HK-2 (cell line): ENCODE results near the gene AZI2.

Experiments
- DNase-seq: peaks from one replicate; pipeline ENCODE4 v3.0.0-alpha.2; 2018; ENCODE audit not compliant: unreplicated experiment

AZI2 gene

DNA sequence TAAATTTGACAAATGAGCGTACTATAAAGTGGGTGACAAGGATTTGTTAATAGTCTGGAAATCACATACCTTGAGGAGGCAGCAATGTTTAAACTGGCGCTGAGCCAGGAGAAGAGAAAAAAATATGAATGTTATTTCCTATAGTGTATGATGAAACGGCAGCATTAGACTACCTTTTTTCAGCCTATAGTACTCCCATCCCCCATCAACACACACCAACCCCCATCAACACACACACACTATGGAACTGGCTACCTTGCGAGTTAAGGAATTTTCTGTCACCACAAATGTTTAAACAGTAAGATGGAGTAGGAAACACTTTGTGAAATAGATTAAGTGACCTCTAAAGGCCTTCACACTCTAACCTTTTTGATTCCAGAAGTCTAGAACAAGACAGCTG, 46.9 kb downstream of the AZI2 start:
- no peak for DNase-seq

DNA sequence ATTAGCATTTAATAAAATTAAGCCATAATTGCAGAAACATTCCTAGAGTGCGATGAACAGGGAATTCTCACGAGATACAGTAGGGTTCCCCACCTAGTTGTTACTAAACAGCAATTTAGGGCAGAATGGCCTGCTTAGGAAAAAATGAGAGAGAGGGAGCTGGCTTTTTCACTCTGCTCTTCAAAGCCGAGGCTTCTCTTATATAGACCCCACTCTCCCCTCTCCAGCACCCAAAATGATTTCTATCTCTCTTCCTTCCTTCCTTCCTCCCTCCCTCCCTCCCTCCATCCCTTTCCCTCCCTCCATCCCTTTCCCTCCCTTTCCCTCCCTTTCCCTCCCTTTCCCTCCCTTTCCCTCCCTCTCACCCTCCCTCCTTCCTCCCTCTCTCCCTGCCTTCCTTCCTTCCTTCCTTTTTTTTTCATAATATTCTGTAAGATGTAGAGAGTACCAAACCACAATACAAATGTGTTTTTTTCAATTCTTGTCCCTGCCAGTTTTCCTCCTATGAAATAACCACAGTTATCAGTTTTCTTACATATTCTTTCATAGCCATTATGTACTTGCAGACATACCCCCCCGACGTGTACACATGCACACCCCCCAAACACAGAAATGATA, 48.2 kb downstream of the AZI2 start:
- DNase-seq = no peak

DNA sequence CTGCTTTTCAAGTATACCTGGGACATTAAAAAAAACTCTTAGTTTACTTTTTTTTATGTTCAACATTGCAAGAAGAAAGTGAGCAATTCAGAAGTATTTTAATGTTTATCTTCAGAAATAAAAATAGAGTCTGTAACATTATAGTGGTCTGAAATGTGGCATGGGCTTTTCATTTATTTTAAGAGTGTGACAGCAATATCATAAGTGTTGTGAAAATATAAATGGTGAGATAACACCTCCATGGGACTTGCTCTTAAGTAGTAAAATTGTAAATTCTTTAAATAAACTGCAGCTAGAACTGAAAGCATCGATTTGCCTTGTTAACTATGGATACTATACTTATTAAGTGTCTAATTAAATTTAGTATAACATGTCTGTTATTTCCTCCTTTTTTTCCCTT, 48.9 kb downstream of the AZI2 start:
- DNase-seq = no peak

DNA sequence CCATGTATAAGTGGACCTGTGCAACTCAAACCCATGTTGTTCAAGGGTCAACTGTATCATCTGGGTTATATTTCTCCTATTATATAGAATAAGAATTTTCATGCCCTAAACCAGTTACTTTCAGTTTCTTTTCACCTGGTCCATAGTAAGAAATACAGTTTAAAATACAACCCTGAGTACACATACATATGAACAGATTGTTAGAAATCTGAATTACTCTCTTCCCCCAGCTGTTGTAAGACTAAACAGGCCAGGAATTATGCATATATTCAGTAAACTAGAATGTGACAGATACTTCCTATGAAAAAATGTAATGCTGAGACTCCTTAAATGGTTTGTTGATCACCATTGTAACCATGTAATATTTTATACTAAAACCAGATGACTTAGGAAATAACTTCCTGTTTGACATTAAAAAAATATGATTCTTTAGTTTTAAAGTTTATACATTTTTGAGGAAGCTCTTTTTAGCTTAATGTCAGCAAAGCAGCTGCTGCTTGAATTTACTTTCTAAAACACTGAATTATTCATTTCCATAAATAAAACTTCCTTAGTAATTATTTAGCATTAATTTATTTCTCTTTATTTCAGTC, 52.6 kb downstream of the AZI2 start:
- DNase-seq = no peak

DNA sequence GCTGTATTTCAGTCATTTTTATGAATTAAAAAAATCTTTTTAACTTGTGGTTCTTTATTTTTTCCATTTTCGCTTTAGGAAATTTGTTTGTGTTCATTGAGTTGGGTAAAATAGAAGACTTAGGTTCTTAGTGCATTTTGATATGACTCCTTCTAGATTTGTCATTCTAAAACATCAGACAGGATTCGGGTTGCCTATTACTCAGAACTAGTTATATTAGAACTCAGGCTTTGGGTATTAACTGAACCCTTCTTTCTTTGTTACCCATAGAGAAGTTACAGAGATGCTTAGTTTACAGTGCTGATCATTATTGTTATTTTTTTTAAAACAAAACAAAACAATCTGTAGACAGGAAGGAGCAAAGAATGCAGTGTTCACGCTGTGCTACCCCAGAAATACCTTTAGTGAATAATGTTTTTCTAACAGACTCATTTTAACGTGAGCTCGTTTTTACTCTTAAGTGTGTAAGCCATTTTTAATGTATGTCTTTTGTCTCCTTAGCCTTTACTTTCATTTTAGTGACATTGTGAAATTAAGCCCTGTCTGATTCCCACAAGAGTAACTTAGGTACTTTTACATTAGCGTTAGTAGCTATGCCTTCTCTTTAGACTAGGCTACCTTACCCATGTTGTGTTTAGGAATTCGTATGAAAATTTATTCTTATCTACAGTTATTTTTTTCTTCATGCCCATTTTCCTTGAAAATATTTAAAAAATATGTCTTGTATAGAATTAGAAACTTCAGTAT, 53.8 kb downstream of the AZI2 start:
- no peak for DNase-seq

DNA sequence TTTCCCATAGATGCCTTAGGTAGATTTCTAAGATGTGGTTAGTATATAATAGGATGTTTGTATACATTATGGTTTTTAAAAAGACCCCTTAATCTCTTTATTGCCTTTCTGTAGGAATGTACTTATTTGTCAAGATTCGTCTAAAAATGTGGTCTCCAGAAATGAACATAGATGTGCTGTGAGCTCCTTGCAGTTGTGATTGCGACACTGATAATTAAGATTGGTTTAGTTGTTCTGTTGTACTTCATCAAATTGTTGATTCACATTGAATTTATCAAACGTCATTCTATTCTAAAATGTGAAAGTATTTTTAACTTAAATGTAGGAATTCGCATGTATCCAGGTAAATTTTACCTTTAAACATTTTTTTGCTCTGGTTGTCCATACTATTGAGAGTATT, 56.0 kb downstream of the AZI2 start:
- DNase-seq = no peak

DNA sequence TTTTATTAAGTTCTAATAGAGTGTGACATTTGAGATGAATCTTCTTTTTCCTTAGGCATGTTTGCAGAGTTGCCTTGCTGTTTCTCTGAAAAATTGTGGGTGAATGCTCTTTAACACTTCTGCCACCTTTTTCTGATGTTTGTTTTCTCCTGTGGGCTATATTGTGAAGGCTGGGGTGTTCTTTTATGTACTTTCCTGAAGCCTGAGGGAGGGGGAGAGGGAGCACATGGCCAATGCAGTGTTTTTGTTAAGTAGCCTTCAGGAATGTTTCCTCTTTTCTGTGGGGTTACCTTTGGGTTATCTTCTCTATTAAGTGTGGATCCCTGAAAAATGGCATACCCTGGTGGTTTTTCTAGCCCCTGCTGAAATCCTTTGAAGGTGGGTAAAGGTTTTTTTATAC, 57.0 kb downstream of the AZI2 start:
- DNase-seq = no peak

DNA sequence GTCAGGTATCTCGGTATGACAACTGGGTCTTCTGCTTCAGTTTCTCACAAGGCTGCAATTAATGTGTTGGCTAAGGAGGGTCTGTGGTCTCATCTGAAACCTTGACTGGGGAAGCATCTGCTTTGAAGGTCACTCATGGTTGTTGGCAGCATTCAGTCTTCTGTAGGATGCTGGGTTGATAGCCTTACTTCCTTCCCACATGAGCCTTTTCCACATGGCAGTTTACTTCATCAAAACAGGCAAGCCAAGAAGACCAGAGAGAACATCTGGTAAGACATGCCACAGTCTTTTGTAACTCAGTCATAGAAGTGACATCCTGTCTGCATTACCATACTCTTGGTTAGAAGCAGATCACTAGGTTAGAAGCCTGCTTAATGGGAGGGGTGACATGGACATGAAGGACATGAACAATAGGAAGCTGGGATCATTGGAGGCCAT, 57.7 kb downstream of the AZI2 start:
- no peak for DNase-seq

DNA sequence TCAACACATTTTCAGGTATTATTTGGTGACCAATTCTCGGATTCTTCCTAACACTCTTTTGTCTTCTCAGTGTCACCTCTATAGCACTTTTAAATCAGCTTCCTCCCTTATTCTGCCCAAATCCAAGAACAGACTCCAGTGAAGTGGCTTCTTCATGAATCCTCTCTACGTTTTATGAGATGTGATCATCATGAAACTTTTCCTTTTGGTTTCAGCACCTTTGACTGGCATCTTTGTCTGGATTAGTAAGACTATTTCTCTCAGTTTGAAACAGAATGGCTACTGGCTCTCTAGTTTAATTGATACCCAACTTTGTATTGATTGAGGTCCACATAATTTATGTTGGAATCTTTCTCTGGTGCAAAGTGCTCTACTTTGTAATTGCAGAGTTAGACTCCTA, 61.6 kb downstream of the AZI2 start:
- no peak for DNase-seq

DNA sequence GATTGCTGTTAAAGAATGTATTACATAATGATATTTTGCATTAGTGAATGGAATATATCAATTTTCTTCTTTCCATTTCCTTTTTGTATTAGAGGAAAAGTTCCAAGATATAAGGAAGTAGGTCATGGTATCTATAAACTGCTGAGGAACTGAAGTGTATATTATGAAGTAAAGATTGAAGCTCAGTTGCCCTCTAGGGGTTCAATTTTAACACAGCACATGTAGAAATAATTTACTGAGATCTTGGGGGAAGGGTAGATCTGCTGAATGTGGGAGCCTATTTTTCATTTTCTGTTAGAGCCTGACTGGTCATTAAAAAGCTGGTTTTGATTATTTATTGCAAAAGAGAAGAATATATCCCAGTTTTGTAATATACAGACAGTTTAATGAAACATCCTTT, 62.0 kb downstream of the AZI2 start:
- no peak for DNase-seq

DNA sequence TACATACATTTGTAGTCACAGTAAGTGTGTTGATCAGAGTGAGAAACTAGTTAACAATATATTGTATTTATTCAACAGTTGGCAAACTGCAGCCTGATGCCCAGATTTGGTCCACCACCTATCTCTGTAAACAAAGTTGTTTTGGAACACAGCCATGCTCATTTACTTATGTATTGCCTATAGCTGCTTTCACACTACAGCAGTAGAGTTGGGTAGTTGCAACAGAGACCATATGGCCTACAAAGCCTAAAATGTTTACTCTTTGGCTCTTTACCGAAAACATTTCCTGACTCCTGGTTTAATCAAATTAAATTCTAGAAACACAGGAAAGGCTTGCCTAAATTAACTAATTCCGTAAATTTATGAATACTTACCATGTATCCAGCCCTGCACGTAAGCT, 67.8 kb downstream of the AZI2 start:
- DNase-seq = no peak

DNA sequence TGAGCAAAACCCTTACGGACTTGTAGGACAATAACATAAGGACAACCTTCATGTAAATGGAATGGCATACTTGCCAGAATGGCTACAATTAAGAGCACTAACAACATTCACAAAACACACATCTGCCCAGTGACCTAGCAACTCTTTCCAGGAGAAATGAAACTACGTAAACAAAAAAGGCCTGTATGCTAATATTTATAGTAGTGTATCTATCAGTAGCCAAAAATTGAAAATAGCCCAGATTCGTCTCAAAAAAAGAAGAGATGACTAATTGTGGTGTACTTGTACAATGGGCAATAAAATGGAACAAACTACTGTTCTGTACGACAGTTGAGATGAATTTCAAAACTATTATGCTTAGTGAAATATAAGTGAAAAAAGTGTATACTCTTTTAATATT, 68.9 kb downstream of the AZI2 start:
- DNase-seq = no peak

DNA sequence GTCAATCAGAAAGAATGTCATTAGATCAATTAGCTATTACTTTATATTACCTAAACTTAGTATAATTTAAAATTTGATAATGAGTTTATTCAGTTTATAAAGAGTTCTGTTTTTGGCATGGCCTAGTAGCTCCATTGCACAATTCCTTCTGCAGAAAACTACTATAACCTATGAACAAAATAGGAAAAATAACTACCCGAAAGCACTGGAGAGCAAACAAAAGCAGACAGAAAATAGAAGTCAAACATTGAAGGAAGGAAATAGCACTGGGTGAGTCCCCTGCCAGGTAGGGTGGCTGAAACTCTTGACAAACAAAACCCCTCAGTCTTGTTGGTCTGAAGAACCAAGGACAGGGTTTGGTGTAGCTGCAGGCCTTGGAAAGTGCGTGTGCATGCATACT, 69.7 kb downstream of the AZI2 start:
- no peak for DNase-seq

DNA sequence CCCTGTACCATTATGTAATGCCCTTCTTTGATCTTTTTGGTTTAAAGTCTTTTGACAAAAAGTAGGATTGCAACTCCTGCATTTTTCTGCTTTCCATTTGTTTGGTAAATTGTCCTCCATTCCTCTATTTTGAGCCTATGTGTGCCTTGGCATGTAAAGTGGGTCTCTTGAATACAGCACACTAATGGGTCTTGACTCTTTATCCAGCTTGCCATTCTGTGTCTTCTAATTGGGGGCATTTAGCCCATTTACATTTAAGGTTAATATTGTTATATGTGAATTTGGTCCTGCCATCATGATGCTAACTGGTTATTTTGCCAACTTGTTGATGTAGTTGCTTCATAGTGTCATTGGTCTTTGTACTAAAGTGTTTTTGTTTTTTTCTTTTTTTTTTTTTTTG, 74.8 kb downstream of the AZI2 start:
- DNase-seq = no peak
